Measurements from ENCODE around the gene TLE4. TPM values are rescaled to one million over a fixed set of nuclear protein-coding genes. Genes with fewer than 3 reads are reported as not detected.
A peak's percentile ranks its signal among the peaks of the same experiment; 100 is the strongest.

TLE4 gene
- total and polyA plus RNA-seq, 2 of the 4 experiments (the other 2 are of a cell fraction): 68.0 to 78.1 TPM

GRCh38 chr9:79522793-79523192 is 49.0 kb upstream of the TLE4 start:
- WGBS, 2 experiments (ENCODE audit: extremely low coverage in 2 of 2, insufficient read length in 1 of 2): 80% methylated on average over 1 of the region's 4 CpGs; no CpG with 5 or more reads in 1 of the 2 experiments
- Histone ChIP-seq H4K20me1 (ENCODE audit: insufficient read depth, low read length) (no peaks in the 10 kb centered on the region), H2BK5ac (ENCODE audit: low read depth, low read length, poor library complexity, severe bottlenecking) (no peak overlapping the region), H3K79me1 (ENCODE audit: low read depth in 1 of 2, low read length in 2 of 2) (no peaks in the 10 kb centered on the region), H3K4me2 (ENCODE audit: low read depth, low read length) (no peak overlapping the region), H3K27ac (ENCODE audit: insufficient read depth, low read length) (no peak overlapping the region), H4K91ac (ENCODE audit: insufficient read depth, low read depth, low read length) (no peak overlapping the region), H3K56ac (ENCODE audit: extremely low read depth, insufficient read depth, low read length) (no peak overlapping the region), H4K8ac (ENCODE audit: low read depth in 2 of 2, low read length in 2 of 2) (no peak overlapping the region), H2AK9ac (replicated peaks; ENCODE audit: low read depth, low read length, poor library complexity) (peak overlapping the region; percentile 19), H2AFZ (replicated peaks; ENCODE audit: low read length, poor library complexity) (no peak overlapping the region), H2AK5ac (ENCODE audit: low read depth, low read length) (no peak overlapping the region), H3K4ac (ENCODE audit: low read depth, low read length) (no peak overlapping the region), H3K27me3 (ENCODE audit: control insufficient read depth, insufficient read depth, low read length) (no peaks in the 10 kb centered on the region; the same call in 1 of the 2 replicates), H2BK15ac (ENCODE audit: low read depth, low read length) (no peak overlapping the region), H3K4me3 (ENCODE audit: insufficient read depth, low read depth, low read length) (no peak overlapping the region), H3K36me3 (ENCODE audit: control insufficient read depth, insufficient read depth, low read length) (no peaks in the 10 kb centered on the region), H4K5ac (ENCODE audit: low read depth, low read length) (no peak overlapping the region), H2BK20ac (ENCODE audit: low read depth, low read length) (no peak overlapping the region), H2BK120ac (ENCODE audit: low read depth, low read length) (no peak overlapping the region), H3K23ac (ENCODE audit: low read depth, low read length) (no peak overlapping the region), H3K9ac (ENCODE audit: low read depth, low read length) (no peak overlapping the region), H3K14ac (replicated peaks; ENCODE audit: low read depth, low read length) (no peak overlapping the region), H3K9me3 (ENCODE audit: control insufficient read depth, insufficient read depth, low read length) (peaks cover 2% of the 10 kb centered on the region; the same call in 1 of the 2 replicates), H3K18ac (ENCODE audit: low read depth, low read length) (no peak overlapping the region), H3K4me1 (ENCODE audit: control insufficient read depth, insufficient read depth, low read length) (no peaks in the 10 kb centered on the region), H3K9me1 (ENCODE audit: insufficient read depth, low read length) (no peaks in the 10 kb centered on the region)
- dilution Hi-C loops (cut with HindIII; ENCODE audit: low sequenced_read_pairs, unreplicated experiment): no loop called here
- no peak for DNase-seq
- no peak for TF ChIP-seq RCOR1 (IDR thresholded peaks at IDR 0.05; ENCODE audit: insufficient replicate concordance, low read length)
- no peak for TF ChIP-seq MAFK (IDR thresholded peaks at IDR 0.05; ENCODE audit: low read depth, low read length)
- no peak for TF ChIP-seq MAZ (IDR thresholded peaks at IDR 0.05; ENCODE audit: borderline replicate concordance, low read depth, low read length)
- TF ChIP-seq USF2 (IDR thresholded peaks at IDR 0.05; ENCODE audit: low read depth, low read length): no peak
- TF ChIP-seq BHLHE40 (IDR thresholded peaks at IDR 0.05; ENCODE audit: low read depth, low read length): no peak
- no peak for TF ChIP-seq CHD1 (IDR thresholded peaks at IDR 0.05; ENCODE audit: low read depth, low read length)
- TF ChIP-seq CEBPB (IDR thresholded peaks at IDR 0.05; ENCODE audit: low read depth, low read length): no peak
- TF ChIP-seq SMC3 (IDR thresholded peaks at IDR 0.05; ENCODE audit: low read depth, low read length): no peak
- no peak for TF ChIP-seq NFE2L2 (IDR thresholded peaks at IDR 0.05; ENCODE audit: low read depth, low read length)
- no peak for TF ChIP-seq RAD21 (IDR thresholded peaks at IDR 0.05; ENCODE audit: low read length)
- TF ChIP-seq POLR2A (IDR thresholded peaks at IDR 0.05; ENCODE audit: low read depth, low read length): no peak
- TF ChIP-seq, protein P1, sequence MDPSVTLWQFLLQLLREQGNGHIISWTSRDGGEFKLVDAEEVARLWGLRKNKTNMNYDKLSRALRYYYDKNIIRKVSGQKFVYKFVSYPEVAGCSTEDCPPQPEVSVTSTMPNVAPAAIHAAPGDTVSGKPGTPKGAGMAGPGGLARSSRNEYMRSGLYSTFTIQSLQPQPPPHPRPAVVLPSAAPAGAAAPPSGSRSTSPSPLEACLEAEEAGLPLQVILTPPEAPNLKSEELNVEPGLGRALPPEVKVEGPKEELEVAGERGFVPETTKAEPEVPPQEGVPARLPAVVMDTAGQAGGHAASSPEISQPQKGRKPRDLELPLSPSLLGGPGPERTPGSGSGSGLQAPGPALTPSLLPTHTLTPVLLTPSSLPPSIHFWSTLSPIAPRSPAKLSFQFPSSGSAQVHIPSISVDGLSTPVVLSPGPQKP (IDR thresholded peaks at IDR 0.05; ENCODE audit: borderline replicate concordance, low read depth, low read length): no peak
- no peak for TF ChIP-seq MXI1 (IDR thresholded peaks at IDR 0.05; ENCODE audit: borderline replicate concordance, low read depth, low read length)
- CTCF ChIA-PET: no interaction called here
- ATAC-seq (ENCODE audit: low read depth): no peak
- in situ Hi-C loops (cut with MboI; ENCODE audit: low sequenced_read_pairs): no loop called here
- intact Hi-C loops (cut with micrococcal nuclease): no loop called here
- BruUV-seq (replicated peaks): no TSS peak
- POLR2A ChIA-PET (ENCODE audit: unreplicated experiment): no interaction called here

Measured in IMR-90 (cell line).